Mucosa of descending colon (tissue), 3 donors: Measurements from ENCODE around the gene LHPP. TPM values are rescaled to one million over a fixed set of nuclear protein-coding genes. Genes with fewer than 3 reads are reported as not detected.
A peak's percentile ranks its signal among the peaks of the same experiment; 100 is the strongest.

Source experiments
- ATAC-seq: fragments of 200-7000 bp; cut with Tn5 transposase; one replicate; pipeline ENCODE4 v1.9.1; 2020; ENCODE audit warnings: mild to moderate bottlenecking, moderate library complexity
- DNase-seq, 3 donors: peaks; one replicate each; pipeline ENCODE4 v3.0.0-alpha.2; 2020
- H3K36me3 ChIP-seq: fragments of 200-600 bp; one replicate; pipeline ENCODE4 v1.8.0; 2021; ENCODE audit warnings: low read depth, mild to moderate bottlenecking
- H3K4me1 ChIP-seq: fragments of 200-600 bp; one replicate; pipeline ENCODE4 v1.8.0; 2021; ENCODE audit warnings: low read depth, mild to moderate bottlenecking
- H3K4me3 ChIP-seq: fragments of 200-600 bp; one replicate; pipeline ENCODE4 v1.8.0; 2021; ENCODE audit warnings: mild to moderate bottlenecking
- H3K9me3 ChIP-seq: fragments of 200-600 bp; one replicate; pipeline ENCODE4 v1.8.0; 2021; ENCODE audit warnings: mild to moderate bottlenecking
- intact Hi-C, 2 donors: fragments of 100-400 bp; cut with DNase I in 1 of 2; cut with micrococcal nuclease in 1 of 2; formaldehyde crosslinking; loops; one replicate each; pipeline versions ENCODE4 v1.11.0 to v1.11.1; 2022; cut with DNase I, micrococcal nuclease
- total RNA-seq, 3 donors: library from RNA; stranded (reverse); fragmentation: NEBNext Ultra II Directional in 2 of 3; extraction: Animal tissue kit (Norgen Biotek cat#: 25700) in 2 of 3; gene quantifications; one replicate each; pipeline versions ENCODE4 v1.2.1 to v1.2.4, GENCODE V29; 2021 to 2023
- TF ChIP-seq, protein P1 (sequence below): fragments of 200-600 bp; IDR thresholded peaks from one replicate; pipeline ENCODE4 v1.8.0; 2022; ENCODE audit warnings: antibody characterized with exemption, mild to moderate bottlenecking
- donor health status: DM: no; HTN: no; CAD: no; lungs with moderate emphysema.
- donor health status: DM: no; HTN: no; CAD: no.
- donor health status: DM: no; HTN: yes; CAD: no.

Gene LHPP
- total RNA-seq, 3 donors from 2014 or later = 19.7 to 46.7 (median 26.5) TPM

DNA sequence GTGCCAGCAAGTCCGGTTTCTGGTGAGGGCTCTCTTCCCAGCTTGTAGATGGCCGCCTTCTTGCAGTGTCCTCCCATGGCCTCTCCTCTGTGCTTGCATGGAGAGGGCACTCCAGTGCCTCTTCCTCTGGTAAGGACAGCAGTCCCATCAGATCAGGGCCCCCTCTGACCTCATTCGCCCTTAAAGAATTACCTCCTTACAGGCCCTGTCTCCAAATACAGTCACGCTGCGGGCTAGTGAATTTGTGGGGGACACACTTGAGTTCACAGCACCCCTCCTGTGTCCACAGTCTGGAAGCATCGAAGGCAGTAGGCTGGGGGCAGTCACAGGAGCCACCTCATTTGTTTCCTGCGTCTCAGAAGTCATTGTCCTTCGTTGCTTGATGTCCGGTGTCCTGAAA, 54.6 kb downstream of the LHPP start:
- Histone ChIP-seq H3K9me3 (no peaks in the 10 kb centered on the region), H3K4me3 (no peak overlapping the region), H3K36me3 (no peaks in the 10 kb centered on the region), H3K4me1 (no peaks in the 10 kb centered on the region)
- intact Hi-C loops = no loop called here
- TF ChIP-seq, protein P1, sequence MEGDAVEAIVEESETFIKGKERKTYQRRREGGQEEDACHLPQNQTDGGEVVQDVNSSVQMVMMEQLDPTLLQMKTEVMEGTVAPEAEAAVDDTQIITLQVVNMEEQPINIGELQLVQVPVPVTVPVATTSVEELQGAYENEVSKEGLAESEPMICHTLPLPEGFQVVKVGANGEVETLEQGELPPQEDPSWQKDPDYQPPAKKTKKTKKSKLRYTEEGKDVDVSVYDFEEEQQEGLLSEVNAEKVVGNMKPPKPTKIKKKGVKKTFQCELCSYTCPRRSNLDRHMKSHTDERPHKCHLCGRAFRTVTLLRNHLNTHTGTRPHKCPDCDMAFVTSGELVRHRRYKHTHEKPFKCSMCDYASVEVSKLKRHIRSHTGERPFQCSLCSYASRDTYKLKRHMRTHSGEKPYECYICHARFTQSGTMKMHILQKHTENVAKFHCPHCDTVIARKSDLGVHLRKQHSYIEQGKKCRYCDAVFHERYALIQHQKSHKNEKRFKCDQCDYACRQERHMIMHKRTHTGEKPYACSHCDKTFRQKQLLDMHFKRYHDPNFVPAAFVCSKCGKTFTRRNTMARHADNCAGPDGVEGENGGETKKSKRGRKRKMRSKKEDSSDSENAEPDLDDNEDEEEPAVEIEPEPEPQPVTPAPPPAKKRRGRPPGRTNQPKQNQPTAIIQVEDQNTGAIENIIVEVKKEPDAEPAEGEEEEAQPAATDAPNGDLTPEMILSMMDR = no peak
- DNase-seq (peak in 1 of 3 donors; percentile 28), ATAC-seq (no peak)

DNA sequence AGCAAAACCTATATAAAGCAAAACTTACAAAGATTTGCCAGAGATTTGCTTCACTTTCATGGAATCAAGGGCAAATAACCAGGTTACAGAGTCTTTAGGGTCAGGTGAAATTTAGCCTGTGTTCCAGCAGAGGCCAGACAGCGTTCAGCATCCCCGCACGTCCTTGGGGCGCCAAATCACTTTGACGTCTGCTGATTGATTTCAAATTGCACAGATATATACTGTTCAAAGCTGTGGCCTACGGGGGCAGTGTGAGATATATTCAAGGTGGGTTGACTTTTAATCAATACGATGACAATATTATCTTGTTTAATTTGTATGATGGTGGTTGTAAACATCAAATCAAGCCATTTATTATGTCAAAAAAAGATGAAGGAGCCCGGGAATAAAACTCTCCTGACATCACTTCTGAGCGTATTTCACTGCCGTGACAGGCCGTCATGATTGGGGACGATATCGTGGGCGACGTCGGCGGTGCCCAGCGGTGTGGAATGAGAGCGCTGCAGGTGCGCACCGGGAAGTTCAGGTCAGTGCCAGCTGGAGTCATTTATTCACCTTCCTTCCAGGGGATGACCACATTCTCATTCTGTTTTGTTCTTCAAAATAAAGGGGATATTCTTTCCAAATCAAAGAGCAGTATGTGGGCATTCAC, 55.2 kb downstream of the LHPP start:
- no peak for ATAC-seq
- intact Hi-C loops = no loop called here
- no peaks in the 10 kb centered on the region for H3K36me3 ChIP-seq
- H3K9me3 ChIP-seq = no peaks in the 10 kb centered on the region
- TF ChIP-seq, protein P1 = no peak
- no peak overlapping the region for H3K4me3 ChIP-seq
- H3K4me1 ChIP-seq = no peaks in the 10 kb centered on the region
- DNase-seq = peak in 1 of 3 donors; percentile 33

DNA sequence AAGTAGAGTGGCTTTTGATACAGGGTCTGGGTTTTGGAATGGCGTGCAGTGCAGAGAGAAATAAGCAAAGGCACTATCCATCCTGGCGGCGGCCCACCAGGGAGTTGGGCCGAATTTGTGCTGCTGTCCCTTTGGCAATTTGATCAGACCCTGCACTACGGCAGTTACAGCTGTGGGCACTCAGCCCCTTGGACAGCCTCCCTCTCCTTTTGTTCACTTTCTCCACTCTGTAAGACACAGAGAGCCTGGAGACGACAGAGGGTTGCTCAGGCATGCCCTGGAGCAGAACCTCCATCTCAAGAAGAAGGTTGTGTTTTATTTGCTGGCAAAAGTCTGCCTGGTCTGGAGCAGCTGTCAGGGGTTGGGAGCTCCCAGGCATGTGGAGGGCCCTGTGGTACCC, 55.8 kb downstream of the LHPP start:
- ATAC-seq (no peak), DNase-seq (no peak)
- TF ChIP-seq, protein P1 = no peak
- intact Hi-C loops = no loop called here
- no peak overlapping the region for H3K4me3 ChIP-seq
- peaks cover 1% of the 10 kb centered on the region for H3K4me1 ChIP-seq
- no peaks in the 10 kb centered on the region for H3K9me3 ChIP-seq
- H3K36me3 ChIP-seq = no peaks in the 10 kb centered on the region

DNA sequence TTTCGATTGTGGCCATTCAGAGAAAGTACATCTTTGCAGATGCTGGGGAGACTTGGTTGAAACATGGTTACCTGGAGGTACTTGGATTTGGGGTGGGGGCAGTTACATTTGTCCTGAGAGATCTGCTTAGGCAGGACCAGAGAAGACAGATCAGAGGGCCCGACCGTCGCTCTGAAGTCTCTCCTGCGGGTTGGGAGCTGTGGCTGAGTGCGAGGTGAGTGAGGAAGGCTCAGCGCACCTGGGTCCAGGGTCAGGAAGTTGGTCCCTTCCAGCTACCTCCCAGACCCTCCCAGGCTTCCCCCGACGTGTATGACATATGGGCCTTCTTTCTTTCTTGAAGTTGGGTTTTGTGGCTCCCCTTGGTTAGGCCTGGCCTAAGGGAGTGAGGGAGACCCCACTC, 56.3 kb downstream of the LHPP start:
- no peak for ATAC-seq
- Histone ChIP-seq H3K4me1 (peaks cover 6% of the 10 kb centered on the region), H3K4me3 (no peak overlapping the region), H3K9me3 (no peaks in the 10 kb centered on the region), H3K36me3 (no peaks in the 10 kb centered on the region)
- peak in 1 of 3 donors; percentile 32 for DNase-seq
- intact Hi-C loops = no loop called here
- TF ChIP-seq, protein P1 = no peak

DNA sequence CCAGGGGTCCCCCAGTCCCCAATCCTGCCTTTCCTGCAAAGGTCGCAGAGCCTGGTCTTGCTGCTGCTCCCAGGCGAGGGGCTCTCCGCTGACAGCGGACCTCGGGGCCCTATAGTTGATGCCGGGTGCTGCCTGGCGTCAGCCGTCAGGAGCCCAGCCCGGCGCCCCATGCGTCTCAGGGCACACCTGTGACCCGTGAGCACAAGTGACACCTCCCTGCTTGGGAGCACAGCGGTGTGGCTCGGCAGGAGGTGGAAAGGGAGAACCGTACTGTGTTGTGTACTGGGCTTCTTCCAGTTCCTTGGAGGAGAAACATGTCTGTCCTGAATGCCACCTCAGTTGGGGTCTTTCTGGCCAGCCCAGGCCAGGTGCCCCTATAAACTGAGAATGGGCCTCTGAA, 56.7 kb downstream of the LHPP start:
- DNase-seq (peak in 1 of 3 donors; percentile 32), ATAC-seq (no peak)
- intact Hi-C loops = no loop called here

More for the DNA sequence above, 56.7 kb downstream of the LHPP start:
- TF ChIP-seq, protein P1 = no peak
- Histone ChIP-seq H3K4me1 (peaks cover 10% of the 10 kb centered on the region), H3K4me3 (no peak overlapping the region), H3K9me3 (no peaks in the 10 kb centered on the region), H3K36me3 (no peaks in the 10 kb centered on the region)
